ENCODE data around the gene KCNAB1.

Gene KCNAB1

GRCh38 chr3:156488767-156489166 is 368.4 kb downstream of the KCNAB1 start:
- DNase-seq (ENCODE audit: low spot score): no peak
- POLR2A ChIA-PET (ENCODE audit: low non-redundant PET): no interaction called here
- CTCF ChIA-PET: no interaction called here
- no peak overlapping the region for H3K27ac ChIP-seq
- TF ChIP-seq, protein P1, sequence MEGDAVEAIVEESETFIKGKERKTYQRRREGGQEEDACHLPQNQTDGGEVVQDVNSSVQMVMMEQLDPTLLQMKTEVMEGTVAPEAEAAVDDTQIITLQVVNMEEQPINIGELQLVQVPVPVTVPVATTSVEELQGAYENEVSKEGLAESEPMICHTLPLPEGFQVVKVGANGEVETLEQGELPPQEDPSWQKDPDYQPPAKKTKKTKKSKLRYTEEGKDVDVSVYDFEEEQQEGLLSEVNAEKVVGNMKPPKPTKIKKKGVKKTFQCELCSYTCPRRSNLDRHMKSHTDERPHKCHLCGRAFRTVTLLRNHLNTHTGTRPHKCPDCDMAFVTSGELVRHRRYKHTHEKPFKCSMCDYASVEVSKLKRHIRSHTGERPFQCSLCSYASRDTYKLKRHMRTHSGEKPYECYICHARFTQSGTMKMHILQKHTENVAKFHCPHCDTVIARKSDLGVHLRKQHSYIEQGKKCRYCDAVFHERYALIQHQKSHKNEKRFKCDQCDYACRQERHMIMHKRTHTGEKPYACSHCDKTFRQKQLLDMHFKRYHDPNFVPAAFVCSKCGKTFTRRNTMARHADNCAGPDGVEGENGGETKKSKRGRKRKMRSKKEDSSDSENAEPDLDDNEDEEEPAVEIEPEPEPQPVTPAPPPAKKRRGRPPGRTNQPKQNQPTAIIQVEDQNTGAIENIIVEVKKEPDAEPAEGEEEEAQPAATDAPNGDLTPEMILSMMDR (conservative IDR thresholded peaks at IDR 0.05; ENCODE audit: low read depth): no peak

- POLR2A ChIA-PET (ENCODE audit: low non-redundant PET): no interaction called here
Measured at GRCh38 chr3:156489462-156489911, 369.1 kb downstream of the KCNAB1 start.

GRCh38 chr3:156491192-156491591 is 370.8 kb downstream of the KCNAB1 start:
- DNase-seq (ENCODE audit: low spot score): no peak
- POLR2A ChIA-PET (ENCODE audit: low non-redundant PET): no interaction called here
- CTCF ChIA-PET: interaction anchor here (0.7 kb wide), 1 partner anchor 341 kb away, joined by 5 read pairs; no protein-coding TSS in a partner anchor
- TF ChIP-seq, protein P1 (conservative IDR thresholded peaks at IDR 0.05; ENCODE audit: low read depth): no peak
- H3K27ac ChIP-seq: no peak overlapping the region

More at GRCh38 chr3:156489462-156489911, 369.1 kb downstream of the KCNAB1 start:
- TF ChIP-seq, protein P1 (conservative IDR thresholded peaks at IDR 0.05; ENCODE audit: low read depth): no peak
- no peak for DNase-seq (ENCODE audit: low spot score)
- H3K27ac ChIP-seq: no peak overlapping the region
- CTCF ChIA-PET: no interaction called here

DNA sequence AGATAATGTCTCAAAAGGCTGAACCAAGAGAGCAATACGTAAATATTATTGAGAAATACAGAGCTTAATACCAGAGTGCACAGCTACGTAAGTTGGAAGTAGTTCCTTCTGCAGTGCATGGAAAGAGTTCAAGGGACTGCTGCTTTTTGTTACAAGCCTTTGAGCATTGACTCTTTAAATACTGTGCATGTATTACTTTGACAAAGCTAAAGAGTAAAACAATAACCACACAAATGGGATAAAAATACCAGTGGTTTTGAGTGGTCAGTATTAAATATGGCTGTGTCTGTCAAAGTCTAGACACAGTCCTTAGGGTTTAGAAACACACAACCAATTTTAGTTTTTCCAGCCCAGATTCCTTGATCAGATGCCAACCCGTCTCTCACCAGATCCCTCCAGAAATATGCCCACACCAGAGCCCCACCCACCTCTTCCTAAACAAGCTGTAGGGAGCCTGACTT is 372.5 kb downstream of the KCNAB1 start:
- POLR2A ChIA-PET (ENCODE audit: low non-redundant PET): no interaction called here
- TF ChIP-seq, protein P1 (conservative IDR thresholded peaks at IDR 0.05; ENCODE audit: low read depth): no peak
- no peak for DNase-seq (ENCODE audit: low spot score)
- H3K27ac ChIP-seq: no peak overlapping the region
- CTCF ChIA-PET: interaction anchor here (0.5 kb wide), 1 partner anchor 299 kb away, joined by 3 read pairs; no protein-coding TSS in a partner anchor

DNA sequence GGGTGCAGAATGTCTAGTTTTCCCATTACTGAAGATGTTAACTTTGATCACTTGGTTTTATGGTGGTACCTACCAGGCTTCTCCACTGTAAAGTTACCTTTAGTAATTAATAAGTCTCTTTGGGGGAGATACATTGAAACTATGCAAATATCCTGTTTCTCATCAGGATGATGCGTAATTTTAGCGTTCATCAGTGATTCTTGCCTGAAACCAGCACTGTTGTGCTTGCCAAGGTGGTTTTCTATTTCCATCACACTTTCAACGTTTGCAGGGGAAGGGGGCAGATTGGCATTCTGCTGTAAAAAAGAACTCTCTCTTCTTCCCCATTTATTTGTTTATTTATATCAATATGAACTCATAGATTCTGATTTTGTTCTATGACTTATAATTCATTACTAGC is 373.5 kb downstream of the KCNAB1 start:
- no peak for DNase-seq (ENCODE audit: low spot score)
- TF ChIP-seq, protein P1 (conservative IDR thresholded peaks at IDR 0.05; ENCODE audit: low read depth): no peak
- no peak overlapping the region for H3K27ac ChIP-seq
- POLR2A ChIA-PET (ENCODE audit: low non-redundant PET): no interaction called here
- CTCF ChIA-PET: no interaction called here

DNA sequence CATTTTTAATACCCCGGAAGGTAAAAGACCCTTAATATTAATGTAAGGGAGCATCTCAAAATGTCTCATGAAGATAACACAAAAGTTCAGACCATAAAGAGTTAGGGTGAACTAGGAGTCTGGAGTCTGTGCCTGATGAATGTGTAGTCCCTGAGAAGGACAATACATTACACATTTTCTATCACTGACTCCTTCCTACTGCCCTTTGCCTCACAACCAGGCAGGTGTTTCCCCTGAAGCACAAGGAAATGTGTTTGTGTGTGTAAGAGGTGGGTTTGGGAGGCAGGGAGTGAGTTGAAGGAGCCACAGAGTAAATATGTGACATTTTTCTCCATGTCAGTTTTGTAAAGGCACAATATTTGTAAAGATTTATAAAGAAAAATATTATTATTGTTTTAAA is 375.4 kb downstream of the KCNAB1 start:
- ChIA-PET POLR2A (ENCODE audit: low non-redundant PET) (no interaction called here), CTCF (no interaction called here)
- DNase-seq (ENCODE audit: low spot score): no peak
- H3K27ac ChIP-seq: no peak overlapping the region
- TF ChIP-seq, protein P1 (conservative IDR thresholded peaks at IDR 0.05; ENCODE audit: low read depth): no peak

All from RWPE1 (cell line).